Thyroid gland (tissue), 4 donors: ENCODE data around the gene SLCO1C1.

Experiments used
- POLR2A ChIP-seq, 2 donors: fragments of 450-650 bp; IDR thresholded peaks; one replicate each; pipeline ENCODE4 v1.6.1; 2017; ENCODE audit warnings: antibody characterized with exemption in 2 of 2, mild to moderate bottlenecking in 2 of 2, moderate library complexity in 1 of 2
- TF ChIP-seq, protein P1 (sequence below), 6 experiments: fragments of 200-600 bp in 3 of 6; fragments of 450-650 bp in 3 of 6; sonication (generic) in 3 of 6; IDR thresholded peaks; one replicate each; pipeline ENCODE4 v1.5.1; 2016 to 2019; ENCODE audit warnings: antibody characterized with exemption in 6 of 6, mild to moderate bottlenecking in 2 of 6, inconsistent platforms in 1 of 6, moderate library complexity in 1 of 6

DNA sequence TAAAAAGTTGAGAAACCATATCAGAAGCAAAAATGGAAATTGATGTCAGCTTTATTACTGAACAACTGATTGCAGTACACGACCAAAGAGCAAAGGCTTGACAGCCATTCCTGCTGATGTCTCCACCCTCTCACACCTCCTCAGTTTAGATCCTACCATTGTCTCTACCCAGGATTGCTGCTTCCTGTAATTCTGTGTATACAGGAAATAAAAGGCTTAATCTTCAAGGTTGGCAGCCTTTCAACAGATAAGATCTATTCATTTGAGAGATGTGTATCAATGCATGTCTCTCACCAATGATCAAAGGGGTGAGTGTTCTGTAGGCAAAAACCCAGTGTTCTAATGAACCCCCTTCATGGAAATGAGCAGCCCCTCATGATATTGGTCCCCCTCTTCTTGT is 27.0 kb downstream of the SLCO1C1 start:
- TF ChIP-seq, protein P1, sequence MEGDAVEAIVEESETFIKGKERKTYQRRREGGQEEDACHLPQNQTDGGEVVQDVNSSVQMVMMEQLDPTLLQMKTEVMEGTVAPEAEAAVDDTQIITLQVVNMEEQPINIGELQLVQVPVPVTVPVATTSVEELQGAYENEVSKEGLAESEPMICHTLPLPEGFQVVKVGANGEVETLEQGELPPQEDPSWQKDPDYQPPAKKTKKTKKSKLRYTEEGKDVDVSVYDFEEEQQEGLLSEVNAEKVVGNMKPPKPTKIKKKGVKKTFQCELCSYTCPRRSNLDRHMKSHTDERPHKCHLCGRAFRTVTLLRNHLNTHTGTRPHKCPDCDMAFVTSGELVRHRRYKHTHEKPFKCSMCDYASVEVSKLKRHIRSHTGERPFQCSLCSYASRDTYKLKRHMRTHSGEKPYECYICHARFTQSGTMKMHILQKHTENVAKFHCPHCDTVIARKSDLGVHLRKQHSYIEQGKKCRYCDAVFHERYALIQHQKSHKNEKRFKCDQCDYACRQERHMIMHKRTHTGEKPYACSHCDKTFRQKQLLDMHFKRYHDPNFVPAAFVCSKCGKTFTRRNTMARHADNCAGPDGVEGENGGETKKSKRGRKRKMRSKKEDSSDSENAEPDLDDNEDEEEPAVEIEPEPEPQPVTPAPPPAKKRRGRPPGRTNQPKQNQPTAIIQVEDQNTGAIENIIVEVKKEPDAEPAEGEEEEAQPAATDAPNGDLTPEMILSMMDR (IDR thresholded peaks at IDR 0.05): no peak
- TF ChIP-seq POLR2A (IDR thresholded peaks at IDR 0.05): no peak
